ENCODE measurements around the gene FBLN5.
"Not testable (repeated sequence)": the region's sequence is repeated elsewhere in the genome, so short reads cannot be mapped to it uniquely, and the experiment has no call there.

The FBLN5 gene

GRCh38 chr14:91904483-91904882 lies 43.0 kb downstream of the FBLN5 start:
- DNase-seq = no peak

- no peak for DNase-seq
Measured at GRCh38 chr14:91903070-91903469, 44.4 kb downstream of the FBLN5 start.

- no peak for DNase-seq
Measured at GRCh38 chr14:91902336-91902735, 45.2 kb downstream of the FBLN5 start.

- DNase-seq = no peak
Measured at GRCh38 chr14:91901449-91902226, 45.9 kb downstream of the FBLN5 start.

GRCh38 chr14:91899806-91900205 lies 47.7 kb downstream of the FBLN5 start:
- DNase-seq = no peak

GRCh38 chr14:91899213-91899612 lies 48.3 kb downstream of the FBLN5 start:
- no peak for DNase-seq

GRCh38 chr14:91898372-91898771 lies 49.1 kb downstream of the FBLN5 start:
- no peak for DNase-seq

- DNase-seq = not testable (repeated sequence)
Measured at GRCh38 chr14:91897716-91898115, 49.8 kb downstream of the FBLN5 start.

GRCh38 chr14:91897106-91897701 lies 50.3 kb downstream of the FBLN5 start:
- DNase-seq = no peak

GRCh38 chr14:91896419-91896818 lies 51.1 kb downstream of the FBLN5 start:
- DNase-seq = no peak

GRCh38 chr14:91893669-91894068 lies 53.8 kb downstream of the FBLN5 start:
- DNase-seq = peak; percentile 19

GRCh38 chr14:91893007-91893406 lies 54.5 kb downstream of the FBLN5 start:
- DNase-seq = no peak

- no peak for DNase-seq
Measured at GRCh38 chr14:91891721-91892220, 55.7 kb downstream of the FBLN5 start.

- DNase-seq = no peak
Measured at GRCh38 chr14:91891101-91891500, 56.4 kb downstream of the FBLN5 start.

GRCh38 chr14:91890291-91890749 lies 57.2 kb downstream of the FBLN5 start:
- DNase-seq = no peak

- no peak for DNase-seq
Measured at GRCh38 chr14:91889477-91890211, 57.9 kb downstream of the FBLN5 start.

- DNase-seq = no peak
Measured at GRCh38 chr14:91888641-91889476, 58.6 kb downstream of the FBLN5 start.

GRCh38 chr14:91886961-91887360 lies 60.5 kb downstream of the FBLN5 start:
- no peak for DNase-seq

- no peak for DNase-seq
Measured at GRCh38 chr14:91885839-91886238, 61.7 kb downstream of the FBLN5 start.

- DNase-seq = no peak
Measured at GRCh38 chr14:91885113-91885712, 62.3 kb downstream of the FBLN5 start.

- no peak for DNase-seq
Measured at GRCh38 chr14:91884664-91885063, 62.8 kb downstream of the FBLN5 start.

GRCh38 chr14:91883753-91884152 lies 63.7 kb downstream of the FBLN5 start:
- no peak for DNase-seq

All from stimulated activated naive CD4-positive, alpha-beta T cell treated with Interleukin-2 at 50 U/mL for 16 hours (primary cell).